T-helper 2 cell treated with Interferon-gamma antibody and Interleukin-4, amounts not matched to agents 100 ng/mL and 5 ng/mL, for 36 hours (primary cell): ENCODE results near the gene CDH4. TPM values are rescaled to one million over a fixed set of nuclear protein-coding genes. Genes with fewer than 3 reads are reported as not detected.
"Not testable (repeated sequence)": the region's sequence is repeated elsewhere in the genome, so short reads cannot be mapped to it uniquely, and the experiment has no call there.

Experiments used
- intact Hi-C: fragments of 100-400 bp; cut with micrococcal nuclease; formaldehyde crosslinking; loops from one replicate; pipeline ENCODE4 v1.15.1; 2023
- total RNA-seq: library from RNA; stranded (reverse); gene quantifications from 2 replicates; pipeline ENCODE4 v1.2.3, GENCODE V29; 2022

The CDH4 gene
- total RNA-seq, 1 donor from 2014 or later, result not detected

GRCh38 chr20:61979701-61980635 lies 727.9 kb downstream of the CDH4 start:
- intact Hi-C loops, result no loop called here

- intact Hi-C loops, result no loop called here
These were observed 728.9 kb downstream of the CDH4 start for GRCh38 chr20:61980647-61981583.

DNA sequence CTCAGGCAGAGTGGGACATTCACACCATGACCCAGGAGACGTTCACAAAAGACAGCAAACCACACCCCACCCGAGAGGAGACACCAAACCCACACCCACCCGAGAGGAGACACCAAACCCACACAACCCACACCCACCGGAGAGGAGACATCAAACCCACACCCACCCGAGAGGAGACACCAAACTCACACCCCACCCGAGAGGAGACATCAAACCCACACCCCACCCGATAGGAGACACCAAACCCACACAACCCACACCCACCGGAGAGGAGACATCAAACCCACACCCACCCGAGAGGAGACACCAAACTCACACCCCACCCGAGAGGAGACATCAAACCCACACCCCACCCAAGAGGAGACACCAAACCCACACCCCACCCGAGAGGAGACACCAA lies 729.6 kb downstream of the CDH4 start:
- intact Hi-C loops, result not testable (repeated sequence)

GRCh38 chr20:61982191-61982950 lies 730.3 kb downstream of the CDH4 start:
- intact Hi-C loops, result no loop called here

DNA sequence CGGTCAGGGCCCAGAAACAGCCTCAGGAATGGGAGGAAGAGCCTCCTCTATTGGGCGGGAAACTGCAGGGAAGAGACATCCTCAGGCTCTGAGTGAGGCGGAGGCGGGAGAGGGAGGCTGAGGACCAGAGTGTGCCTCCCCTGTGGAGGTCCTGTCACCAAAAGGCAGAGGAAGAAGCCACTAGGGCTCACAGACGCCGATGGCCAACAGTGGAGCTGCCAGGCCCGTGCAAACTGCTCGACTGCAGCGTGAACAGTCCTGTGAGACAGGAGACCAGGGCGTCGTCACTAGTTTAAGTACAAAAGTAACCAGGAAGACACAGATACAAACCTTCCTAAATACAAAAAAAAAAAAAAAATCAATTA lies 730.9 kb downstream of the CDH4 start:
- intact Hi-C loops, result no loop called here

- intact Hi-C loops, result no loop called here
These were observed 731.9 kb downstream of the CDH4 start for GRCh38 chr20:61983965-61984364.

GRCh38 chr20:61984431-61984830 lies 732.4 kb downstream of the CDH4 start:
- intact Hi-C loops, result not testable (repeated sequence)

DNA sequence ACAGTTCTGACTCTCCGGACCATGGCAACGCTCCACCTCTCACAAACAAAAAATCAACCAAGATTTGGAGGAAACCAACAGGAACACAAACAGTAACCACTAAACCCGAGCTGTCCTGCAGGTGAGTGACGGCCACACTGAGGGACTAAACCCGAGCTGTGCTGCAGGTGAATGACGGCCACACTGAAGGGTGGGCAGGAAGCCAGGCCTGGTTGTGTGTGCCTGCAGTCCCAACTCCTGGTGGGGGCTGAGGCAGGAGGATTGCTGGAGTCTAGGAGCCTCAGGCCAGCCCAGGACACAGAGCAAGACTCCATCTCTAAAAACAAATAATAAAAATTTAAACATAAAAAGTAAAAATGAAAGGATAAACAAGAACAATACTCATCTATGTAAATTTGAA lies 733.0 kb downstream of the CDH4 start:
- intact Hi-C loops, result no loop called here

DNA sequence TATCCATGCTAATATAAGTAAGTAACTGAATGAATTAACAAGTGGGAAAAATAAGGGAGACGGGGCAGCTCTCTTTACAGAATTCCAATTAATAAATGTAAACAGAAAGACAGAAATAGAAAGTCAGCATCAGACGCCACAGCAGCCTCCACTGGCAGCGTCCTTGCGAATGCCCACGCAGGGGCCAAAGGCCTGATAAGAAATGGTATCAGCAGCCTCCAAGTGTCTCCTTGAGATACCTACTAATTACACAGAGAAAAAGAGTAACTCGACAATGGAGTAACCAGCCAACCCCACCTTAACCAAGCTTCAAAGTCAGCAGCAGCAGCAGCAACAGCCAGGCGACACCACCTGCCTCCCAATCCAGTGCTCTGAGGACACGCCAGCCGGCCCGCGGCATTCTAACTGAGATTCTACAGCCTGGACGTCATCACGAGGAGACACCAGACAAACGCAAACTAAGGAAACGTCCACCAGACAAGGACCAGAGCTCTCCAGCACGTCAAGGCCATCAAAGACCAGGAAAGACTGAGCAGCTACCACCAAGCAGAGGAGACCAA lies 734.8 kb downstream of the CDH4 start:
- intact Hi-C loops, result no loop called here

DNA sequence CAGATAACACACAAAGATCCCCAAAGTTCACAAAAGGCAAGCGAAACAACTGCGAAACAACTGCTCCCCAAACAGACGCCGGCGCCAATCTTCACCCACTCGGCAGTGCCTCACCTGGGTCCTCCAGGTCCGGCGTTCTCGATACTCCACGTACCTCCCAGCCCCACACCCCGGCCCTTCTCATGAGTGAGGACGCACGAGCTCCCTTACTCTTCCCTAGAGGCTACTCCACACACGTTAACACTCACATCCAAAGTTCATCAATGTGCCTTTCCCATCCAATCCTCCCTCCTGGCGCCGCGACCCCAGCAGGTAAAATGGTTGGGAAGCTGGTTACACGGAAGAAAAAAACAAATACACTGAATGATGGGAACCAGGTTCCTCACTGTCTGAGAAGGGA lies 736.6 kb downstream of the CDH4 start:
- intact Hi-C loops, result no loop called here

GRCh38 chr20:61989741-61990140 lies 737.7 kb downstream of the CDH4 start:
- intact Hi-C loops, result no loop called here
